ENCODE results near the gene INSR. TPM values are rescaled to one million over a fixed set of nuclear protein-coding genes. Genes with fewer than 3 reads are reported as not detected.

INSR gene
- total and polyA plus RNA-seq, 2 of the 8 experiments (the other 6 are each of a cell fraction or from before 2014, with no cell fraction given) = 13.1 to 48.7 TPM

DNA sequence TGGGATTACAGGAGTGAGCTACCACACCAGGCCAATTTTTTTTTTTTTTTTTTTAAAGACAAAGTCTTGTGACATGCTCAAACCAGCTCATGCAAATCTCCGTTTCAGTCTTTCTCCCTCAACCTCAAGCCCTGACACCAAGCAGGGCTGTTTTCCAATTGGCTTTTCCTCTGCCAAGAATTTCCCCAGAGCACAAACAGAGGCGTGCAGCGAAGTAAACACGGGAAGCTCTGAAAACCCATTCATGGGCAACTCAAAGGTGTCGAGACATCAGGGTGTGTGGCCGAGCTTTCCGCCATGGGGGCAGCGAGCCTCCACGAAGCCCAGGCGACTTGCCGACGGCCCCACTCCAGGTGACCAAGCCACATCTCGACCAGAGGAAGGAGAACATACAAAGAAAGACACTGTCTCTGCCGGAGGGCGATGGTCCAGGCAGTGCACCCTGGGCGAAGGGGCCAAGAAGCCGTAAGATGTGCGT is 70.0 kb downstream of the INSR start:
- Histone ChIP-seq H3K4me3 (ENCODE audit: extremely low read depth in 1 of 4, insufficient read depth in 2 of 4, low read depth in 3 of 4, low read length in 4 of 4) (no peak overlapping the region), H3K4ac (replicated peaks; ENCODE audit: insufficient read length, low read depth, low read length) (no peak overlapping the region), H3K4me2 (ENCODE audit: insufficient read depth in 1 of 2, low read depth in 2 of 2, low read length in 2 of 2) (no peak overlapping the region), H3K27me3 (replicated peaks in 1 of 4; ENCODE audit: control insufficient read depth in 3 of 4, extremely low read depth in 1 of 4, insufficient read depth in 3 of 4, low read length in 3 of 4) (no peaks in the 10 kb centered on the region), H3K23me2 (ENCODE audit: low read depth, low read length) (peaks cover 6% of the 10 kb centered on the region; the same call in 1 of the 2 replicates), H3K9ac (replicated peaks in 1 of 4; ENCODE audit: extremely low read depth in 1 of 4, low read depth in 3 of 4, low read length in 3 of 4) (no peak overlapping the region), H3K56ac (replicated peaks; ENCODE audit: insufficient read length, low read depth, low read length) (no peak overlapping the region), H2BK12ac (ENCODE audit: low read depth, low read length) (no peak overlapping the region), H3K79me1 (ENCODE audit: low read depth, low read length) (peaks cover 5% of the 10 kb centered on the region; the same call in 1 of the 2 replicates), H3K14ac (ENCODE audit: insufficient read length) (no peak overlapping the region), H2AFZ (ENCODE audit: low read length) (no peak overlapping the region), H2BK120ac (replicated peaks; ENCODE audit: low read depth, low read length) (no peak overlapping the region), H4K91ac (replicated peaks; ENCODE audit: insufficient read length, low read length) (no peak overlapping the region), H4K8ac (ENCODE audit: extremely low read depth, insufficient read depth, low read length) (no peak overlapping the region), H3K27ac (ENCODE audit: low read depth, low read length) (no peak overlapping the region), H3K79me2 (ENCODE audit: control insufficient read depth in 1 of 2, insufficient read depth in 2 of 2, low read length in 2 of 2) (peaks cover 3 to 37% of the 10 kb centered on the region in 2 experiments; a peak in 3 of 4 replicates), H3K23ac (ENCODE audit: insufficient read length) (no peak overlapping the region), H2AK5ac (ENCODE audit: low read depth, low read length) (no peak overlapping the region), H4K5ac (ENCODE audit: insufficient read length, low read depth, low read length) (no peak overlapping the region), H2BK5ac (ENCODE audit: low read depth, low read length) (no peak overlapping the region), H2BK20ac (ENCODE audit: low read length) (no peak overlapping the region), H4K20me1 (replicated peaks in 1 of 2; ENCODE audit: control insufficient read depth in 1 of 2, insufficient read depth in 2 of 2, low read length in 2 of 2) (peaks cover 2 to 9% of the 10 kb centered on the region in 2 experiments), H3K36me3 (ENCODE audit: control insufficient read depth in 2 of 4, insufficient read depth in 4 of 4, low read length in 3 of 4) (no peaks in the 10 kb centered on the region), H3K4me1 (replicated peaks in 1 of 4; ENCODE audit: control insufficient read depth in 3 of 4, insufficient read depth in 4 of 4, low read length in 3 of 4) (peaks cover 0 to 4% (median 1%) of the 10 kb centered on the region in 4 experiments; a peak in 4 of 7 replicates), H3K9me3 (ENCODE audit: insufficient read depth in 2 of 2, low read depth in 1 of 2, low read length in 1 of 2) (no peaks in the 10 kb centered on the region), H3K18ac (ENCODE audit: extremely low read depth, low read length) (no peak overlapping the region), H2BK15ac (ENCODE audit: low read length) (no peak overlapping the region)
- TF ChIP-seq, protein P1, sequence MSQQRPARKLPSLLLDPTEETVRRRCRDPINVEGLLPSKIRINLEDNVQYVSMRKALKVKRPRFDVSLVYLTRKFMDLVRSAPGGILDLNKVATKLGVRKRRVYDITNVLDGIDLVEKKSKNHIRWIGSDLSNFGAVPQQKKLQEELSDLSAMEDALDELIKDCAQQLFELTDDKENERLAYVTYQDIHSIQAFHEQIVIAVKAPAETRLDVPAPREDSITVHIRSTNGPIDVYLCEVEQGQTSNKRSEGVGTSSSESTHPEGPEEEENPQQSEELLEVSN (IDR thresholded peaks at IDR 0.05) = 0 out of 2 replicates have a peak, but pooled peaks have one; percentile 20
- TF ChIP-seq, protein P2, sequence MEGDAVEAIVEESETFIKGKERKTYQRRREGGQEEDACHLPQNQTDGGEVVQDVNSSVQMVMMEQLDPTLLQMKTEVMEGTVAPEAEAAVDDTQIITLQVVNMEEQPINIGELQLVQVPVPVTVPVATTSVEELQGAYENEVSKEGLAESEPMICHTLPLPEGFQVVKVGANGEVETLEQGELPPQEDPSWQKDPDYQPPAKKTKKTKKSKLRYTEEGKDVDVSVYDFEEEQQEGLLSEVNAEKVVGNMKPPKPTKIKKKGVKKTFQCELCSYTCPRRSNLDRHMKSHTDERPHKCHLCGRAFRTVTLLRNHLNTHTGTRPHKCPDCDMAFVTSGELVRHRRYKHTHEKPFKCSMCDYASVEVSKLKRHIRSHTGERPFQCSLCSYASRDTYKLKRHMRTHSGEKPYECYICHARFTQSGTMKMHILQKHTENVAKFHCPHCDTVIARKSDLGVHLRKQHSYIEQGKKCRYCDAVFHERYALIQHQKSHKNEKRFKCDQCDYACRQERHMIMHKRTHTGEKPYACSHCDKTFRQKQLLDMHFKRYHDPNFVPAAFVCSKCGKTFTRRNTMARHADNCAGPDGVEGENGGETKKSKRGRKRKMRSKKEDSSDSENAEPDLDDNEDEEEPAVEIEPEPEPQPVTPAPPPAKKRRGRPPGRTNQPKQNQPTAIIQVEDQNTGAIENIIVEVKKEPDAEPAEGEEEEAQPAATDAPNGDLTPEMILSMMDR (IDR thresholded peaks at IDR 0.05; ENCODE audit: control extremely low read depth in 1 of 3, insufficient read depth in 1 of 3, low read depth in 1 of 3, low read length in 3 of 3) = no peak
- WGBS, 2 experiments (ENCODE audit: extremely low coverage in 1 of 2, insufficient coverage in 1 of 2, insufficient read length in 1 of 2, insufficient replicate concordance in 2 of 2, low coverage in 1 of 2, low lambda C conversion rate in 2 of 2, missing lambda C conversion rate in 1 of 2) = 86% methylated on average over 15 of the region's 18 CpGs; no CpG with 5 or more reads in 1 of the 2 experiments
- POLR2A ChIA-PET (ENCODE audit: partially characterized antibody) = interaction anchor here (0.6 kb wide), 2 partner anchors 12 to 86 kb away, joined by 3 to 4 read pairs; no protein-coding TSS in a partner anchor
- no peak for DNase-seq (ENCODE audit: low read depth in 1 of 2, low spot score in 2 of 2)
- CTCF ChIA-PET (ENCODE audit: partially characterized antibody) = interaction anchor here (0.7 to 1.5 kb wide), 4 partner anchors 10 to 187 kb away, joined by 3 to 4 read pairs (median 3); no protein-coding TSS in a partner anchor
- FAIRE-seq = no peak

Measured in H1 (cell line).